ENCODE results near the gene SGMS1. TPM values are rescaled to one million over a fixed set of nuclear protein-coding genes. Genes with fewer than 3 reads are reported as not detected.

Gene SGMS1
- total RNA-seq, 2 experiments from 2014 or later, result 11.6 TPM

GRCh38 chr10:50397312-50398140 lies 226.2 kb downstream of the SGMS1 start:
- ChIA-PET CTCF (interaction anchor here (1.0 kb wide), 4 partner anchors 22 to 263 kb away, joined by 3 to 4 read pairs (median 3); no protein-coding TSS in a partner anchor), POLR2A (interaction anchor here (0.9 to 1.2 kb wide), 2 partner anchors 111 to 116 kb away, joined by 4 read pairs; no protein-coding TSS in a partner anchor)

DNA sequence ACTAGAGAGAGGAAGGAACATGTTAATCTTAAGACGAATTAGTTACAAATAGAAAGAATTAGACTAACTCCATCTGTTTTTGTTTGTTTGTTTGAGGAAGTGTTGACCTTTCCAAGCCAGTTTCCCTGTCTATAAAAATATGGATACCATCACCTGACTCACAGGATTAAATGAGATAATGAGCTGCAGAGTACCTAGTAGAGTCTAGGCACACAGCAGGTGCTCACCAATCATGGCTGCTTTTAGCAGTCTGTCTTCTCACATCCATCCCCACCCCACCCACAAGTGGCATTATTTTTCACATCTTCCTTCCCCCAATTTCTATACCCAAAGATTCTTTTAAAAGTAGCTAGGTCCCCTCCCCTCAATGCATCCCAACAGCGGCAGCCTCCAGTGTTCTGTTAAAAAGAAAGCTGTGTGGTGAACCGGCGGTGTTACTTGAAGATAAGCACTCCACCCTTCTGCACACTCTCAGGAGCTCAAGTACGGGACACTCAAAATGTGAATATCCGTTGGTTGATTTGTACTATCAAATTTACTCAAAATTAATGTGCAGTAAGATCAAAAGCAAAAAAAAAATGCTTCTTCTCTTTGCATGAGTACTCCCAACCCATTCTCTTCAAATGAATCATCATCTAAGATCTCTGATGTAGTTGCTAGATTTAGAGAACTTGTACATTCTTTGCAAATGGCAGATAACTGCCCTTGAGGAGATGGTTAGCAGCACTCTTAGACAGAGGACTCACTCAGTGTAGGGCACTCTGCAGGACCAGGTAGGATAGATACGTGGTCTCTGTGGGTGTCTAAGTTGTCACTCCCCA lies 227.1 kb downstream of the SGMS1 start:
- ChIA-PET POLR2A (interaction anchor here (0.6 to 1.2 kb wide), 3 partner anchors 111 to 182 kb away, joined by 3 to 4 read pairs (median 4); no protein-coding TSS in a partner anchor), CTCF (interaction anchor here (1.0 kb wide), 3 partner anchors 23 to 264 kb away, joined by 3 to 4 read pairs (median 3); no protein-coding TSS in a partner anchor)

GRCh38 chr10:50395851-50396250 lies 227.9 kb downstream of the SGMS1 start:
- POLR2A ChIA-PET, result no interaction called here
- CTCF ChIA-PET, result no interaction called here

DNA sequence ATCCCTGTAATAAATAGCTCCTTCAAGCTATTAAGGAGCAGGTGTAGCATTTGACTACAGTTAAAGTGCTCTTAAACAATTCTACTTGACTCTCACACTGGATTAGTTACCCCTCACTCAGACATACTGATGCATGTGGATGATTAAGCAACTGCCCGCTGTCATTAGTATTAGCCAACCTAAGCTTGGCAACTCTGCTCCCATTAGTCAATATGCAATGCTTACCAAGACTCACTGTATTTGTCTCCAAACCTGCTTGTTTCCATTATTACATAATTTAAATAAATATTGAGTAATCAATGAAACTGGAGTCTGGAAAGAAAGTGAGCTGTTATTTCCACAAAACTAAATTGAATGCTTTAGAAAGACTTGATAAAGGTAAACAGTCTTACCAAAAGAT lies 228.5 kb downstream of the SGMS1 start:
- ChIA-PET CTCF (no interaction called here), POLR2A (interaction anchor here (0.6 kb wide), 1 partner anchor 10 kb away, joined by 3 read pairs; no protein-coding TSS in a partner anchor)

DNA sequence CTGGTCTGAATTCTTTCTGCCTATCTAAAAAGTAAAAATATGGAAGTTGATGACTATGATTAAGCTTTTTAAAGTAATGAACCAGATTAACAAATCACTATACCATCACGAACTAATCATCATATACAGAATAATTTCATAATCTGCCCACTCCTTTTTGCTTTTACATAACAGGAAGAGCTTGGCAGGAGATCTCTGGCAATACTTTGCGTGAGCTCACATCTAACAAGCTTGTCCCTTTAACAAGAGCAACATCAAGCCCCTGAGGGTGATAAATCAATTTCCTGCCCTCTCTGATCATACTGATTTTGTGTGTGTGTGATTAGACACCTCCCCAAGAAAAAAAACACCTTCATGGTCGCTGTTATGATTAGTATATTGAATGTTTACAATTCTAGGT lies 228.9 kb downstream of the SGMS1 start:
- ChIA-PET CTCF (no interaction called here), POLR2A (interaction anchor here (0.6 kb wide), 1 partner anchor 10 kb away, joined by 3 read pairs; no protein-coding TSS in a partner anchor)

DNA sequence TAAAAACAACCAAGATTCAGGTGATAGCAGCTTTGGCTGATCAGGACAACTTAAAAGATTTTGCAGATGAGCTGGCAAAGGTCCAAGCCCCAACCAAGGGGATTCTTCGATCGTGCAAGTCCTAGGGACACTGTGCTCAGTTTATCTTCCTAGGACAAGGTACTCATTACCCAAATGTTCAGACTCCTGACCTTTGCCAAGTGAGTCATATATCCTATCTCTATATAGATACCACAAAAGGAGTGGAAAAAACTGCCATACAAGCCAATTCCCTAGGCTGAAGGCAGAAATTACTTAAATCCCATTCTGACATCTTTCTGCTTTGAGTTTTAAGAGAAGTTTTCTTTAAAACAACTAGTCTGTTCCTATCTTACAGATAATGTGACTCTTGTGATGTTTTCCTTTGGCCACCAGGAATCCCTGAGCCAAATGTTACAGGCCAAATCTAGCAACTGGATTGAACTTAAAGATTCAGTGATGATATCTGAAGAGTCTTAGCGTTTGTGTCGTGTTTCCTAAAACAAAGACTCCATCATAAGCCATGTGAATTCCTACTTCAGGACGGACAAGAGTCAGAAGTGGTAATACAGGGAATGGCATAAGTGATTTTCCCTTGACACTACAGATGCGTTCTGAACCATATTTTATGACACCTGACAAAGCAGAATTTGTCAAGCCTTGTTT lies 229.8 kb downstream of the SGMS1 start:
- ChIA-PET CTCF (no interaction called here), POLR2A (no interaction called here)

- ChIA-PET POLR2A (no interaction called here), CTCF (no interaction called here)
Observed at GRCh38 chr10:50392966-50393718, 230.6 kb downstream of the SGMS1 start.

GRCh38 chr10:50392426-50392825 lies 231.3 kb downstream of the SGMS1 start:
- POLR2A ChIA-PET, result interaction anchor here (0.7 kb wide), 1 partner anchor 119 kb away, joined by 4 read pairs; no protein-coding TSS in a partner anchor
- CTCF ChIA-PET, result no interaction called here

DNA sequence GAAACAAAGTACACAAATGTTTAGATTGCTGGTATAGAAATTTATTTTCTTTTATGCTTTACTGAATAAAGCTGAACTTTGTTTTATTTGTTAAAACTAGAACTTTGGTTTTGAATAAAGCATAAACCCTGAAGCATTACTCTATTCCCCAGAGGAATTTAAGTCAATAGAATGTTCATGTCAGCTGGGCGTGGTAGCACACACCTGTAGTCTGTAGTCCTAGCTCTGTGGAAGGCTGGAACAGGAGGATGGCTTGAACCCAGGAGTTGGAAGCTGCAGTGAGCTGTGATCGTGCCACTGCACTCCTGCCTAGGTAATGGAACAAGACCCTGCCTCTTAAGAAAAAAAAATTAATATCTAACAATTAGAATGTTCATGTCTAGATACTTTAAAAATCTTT lies 233.5 kb downstream of the SGMS1 start:
- ChIA-PET CTCF (no interaction called here), POLR2A (no interaction called here)

DNA sequence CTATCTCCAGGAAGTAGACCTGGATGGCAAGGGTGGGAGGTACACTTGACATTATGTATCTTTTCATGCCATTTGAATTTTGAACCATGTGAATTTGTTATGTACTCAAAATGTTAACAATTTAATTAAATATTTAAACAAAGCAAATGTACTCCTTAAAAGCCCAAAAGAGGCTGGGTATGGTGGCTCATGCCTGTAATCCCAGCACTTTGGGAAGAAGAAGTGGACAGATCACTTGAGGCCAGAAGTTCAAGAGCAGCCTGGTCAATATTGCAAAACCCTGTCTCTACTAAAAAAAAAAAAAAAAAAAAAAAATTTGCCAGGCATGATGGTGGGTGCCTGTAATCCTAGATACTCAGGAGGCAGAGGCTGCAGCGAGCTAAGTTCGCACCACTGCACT lies 235.6 kb downstream of the SGMS1 start:
- ChIA-PET POLR2A (no interaction called here), CTCF (interaction anchor here (0.7 kb wide), 2 partner anchors 175 to 1968 kb away, joined by 4 to 5 read pairs; no protein-coding TSS in a partner anchor)

- ChIA-PET CTCF (no interaction called here), POLR2A (no interaction called here)
Observed at GRCh38 chr10:50387732-50388073, 236.1 kb downstream of the SGMS1 start.

DNA sequence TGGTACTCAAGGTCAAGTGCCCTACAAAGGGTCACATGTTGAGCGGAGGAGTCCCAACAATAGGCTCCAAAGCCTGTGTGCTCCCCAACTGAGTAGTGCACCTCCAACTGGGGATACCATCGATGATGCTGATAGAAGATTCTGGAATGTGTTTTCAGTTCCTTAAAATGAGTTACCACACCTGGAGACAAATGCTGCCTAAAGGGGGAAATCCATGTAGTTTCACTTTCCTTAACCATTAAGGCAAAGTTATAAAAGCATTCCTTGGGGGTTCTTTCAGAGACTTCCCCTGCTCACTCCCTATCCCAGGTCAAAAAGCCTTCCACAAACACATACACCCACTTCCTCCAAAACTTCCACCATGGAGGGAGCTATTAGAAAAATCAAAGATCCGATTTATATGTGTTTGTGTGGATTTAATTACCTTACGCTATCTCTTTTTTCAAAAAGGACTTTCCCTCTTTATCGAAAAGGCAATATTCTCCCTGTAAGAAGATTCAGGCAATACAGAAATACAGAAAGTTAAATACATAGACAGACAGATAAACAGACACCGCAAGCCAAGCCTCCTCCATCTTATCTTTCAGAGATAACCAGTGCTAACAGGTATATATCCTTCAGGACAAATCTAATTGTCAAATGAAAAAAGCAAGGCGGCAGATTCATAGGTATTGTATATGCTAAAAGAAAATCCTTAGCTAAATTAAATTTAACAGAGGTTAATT lies 236.6 kb downstream of the SGMS1 start:
- ChIA-PET POLR2A (no interaction called here), CTCF (no interaction called here)

DNA sequence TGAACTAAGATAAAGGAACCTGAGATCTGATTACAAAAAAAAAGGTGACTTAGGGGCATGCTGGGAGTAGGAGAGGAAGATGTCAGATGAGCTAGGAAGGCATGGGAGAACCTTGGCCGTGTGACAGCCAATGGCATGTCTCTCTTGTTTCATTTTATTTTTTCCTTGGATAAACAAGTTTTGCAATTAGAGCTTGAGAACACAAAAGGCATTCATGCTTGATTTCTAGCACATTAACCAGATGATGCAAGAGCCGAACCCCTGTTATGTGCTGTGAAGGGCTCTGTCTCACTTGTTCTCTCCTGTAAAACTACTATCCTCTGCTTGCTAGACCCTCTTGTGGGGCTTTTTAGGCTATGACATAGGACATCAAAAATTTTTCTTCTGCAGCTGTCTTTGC lies 238.1 kb downstream of the SGMS1 start:
- CTCF ChIA-PET, result no interaction called here
- POLR2A ChIA-PET, result no interaction called here

DNA sequence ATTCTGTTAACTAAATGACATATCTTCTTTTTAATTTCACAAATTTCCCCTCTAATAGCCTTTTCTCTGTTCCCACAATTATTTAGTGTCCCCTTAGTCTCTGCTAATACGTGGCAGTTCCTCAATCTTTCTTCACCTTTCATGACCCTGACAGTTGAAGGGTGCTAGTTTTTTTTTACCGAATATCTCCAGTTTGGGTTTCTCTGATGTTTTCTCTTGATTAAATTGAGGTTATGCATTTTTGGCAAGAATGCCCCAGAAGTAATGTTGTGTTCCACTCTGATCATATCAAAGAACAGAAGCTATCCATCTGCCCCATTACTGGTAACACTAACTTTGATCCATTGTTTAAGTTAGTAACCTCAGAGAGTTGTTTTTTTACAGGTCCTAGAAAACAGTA lies 238.9 kb downstream of the SGMS1 start:
- ChIA-PET CTCF (no interaction called here), POLR2A (no interaction called here)

DNA sequence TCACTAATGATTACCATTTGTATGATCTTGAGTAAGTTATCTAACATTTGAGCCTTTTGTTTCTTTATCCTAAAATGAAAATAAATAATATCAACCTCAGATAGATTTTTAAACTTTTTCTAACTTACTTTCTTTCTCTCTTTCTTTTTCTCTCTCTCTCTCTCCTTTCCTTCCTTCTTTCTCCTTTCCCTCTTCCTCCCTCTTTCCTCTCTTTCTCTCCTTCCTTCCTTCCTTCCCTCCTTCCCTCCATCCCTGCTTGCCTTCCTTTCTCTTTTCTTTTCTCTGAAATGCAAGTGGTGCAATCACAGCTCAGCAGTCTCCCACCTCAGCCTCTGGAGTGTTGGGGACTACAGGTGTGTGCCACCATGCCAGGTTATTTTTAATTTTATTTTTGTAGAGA lies 239.5 kb downstream of the SGMS1 start:
- ChIA-PET POLR2A (no interaction called here), CTCF (no interaction called here)

DNA sequence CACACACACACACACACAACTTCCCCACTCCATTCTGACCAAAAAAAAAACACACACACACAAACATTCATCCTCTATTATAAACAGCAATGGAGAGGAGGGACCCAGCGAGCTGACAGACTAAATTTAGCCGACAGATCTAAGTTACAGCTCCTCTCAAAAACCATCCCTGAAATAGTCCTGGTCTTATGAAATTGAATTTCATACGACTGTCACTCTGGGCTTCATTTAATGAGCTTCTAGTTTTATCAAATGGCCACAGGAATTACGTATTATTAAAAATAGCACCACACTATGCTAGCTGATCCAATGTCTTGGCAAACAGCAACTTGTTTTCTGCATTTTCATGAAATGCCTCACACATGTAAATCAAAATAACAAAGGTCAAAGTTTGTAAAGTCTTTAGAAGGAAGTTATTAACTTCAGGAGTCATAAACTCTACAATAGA lies 241.2 kb downstream of the SGMS1 start:
- POLR2A ChIA-PET, result no interaction called here
- CTCF ChIA-PET, result interaction anchor here (0.6 kb wide), 1 partner anchor 36 kb away, joined by 3 read pairs; no protein-coding TSS in a partner anchor

DNA sequence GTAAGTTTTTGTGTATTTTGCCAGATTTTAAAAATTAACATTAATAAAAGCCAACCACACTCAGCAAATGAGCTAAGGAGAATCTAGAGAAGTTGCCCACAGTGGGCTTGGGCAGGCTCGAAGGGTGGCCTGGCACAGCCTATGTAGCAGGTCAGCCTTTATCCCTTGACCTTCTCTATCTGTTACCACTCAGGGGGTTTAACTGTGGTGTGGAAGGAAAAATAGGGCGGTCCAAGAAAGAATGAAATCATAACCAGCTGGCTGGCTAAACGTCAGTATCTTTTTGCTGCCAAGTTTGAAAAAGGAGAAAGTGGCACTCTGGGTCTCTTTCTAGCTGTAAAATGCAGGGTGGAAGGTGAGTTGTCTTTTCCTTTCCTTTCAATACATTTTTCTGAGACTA lies 242.1 kb downstream of the SGMS1 start:
- CTCF ChIA-PET, result interaction anchor here (0.6 kb wide), 1 partner anchor 37 kb away, joined by 3 read pairs; no protein-coding TSS in a partner anchor
- POLR2A ChIA-PET, result no interaction called here

DNA sequence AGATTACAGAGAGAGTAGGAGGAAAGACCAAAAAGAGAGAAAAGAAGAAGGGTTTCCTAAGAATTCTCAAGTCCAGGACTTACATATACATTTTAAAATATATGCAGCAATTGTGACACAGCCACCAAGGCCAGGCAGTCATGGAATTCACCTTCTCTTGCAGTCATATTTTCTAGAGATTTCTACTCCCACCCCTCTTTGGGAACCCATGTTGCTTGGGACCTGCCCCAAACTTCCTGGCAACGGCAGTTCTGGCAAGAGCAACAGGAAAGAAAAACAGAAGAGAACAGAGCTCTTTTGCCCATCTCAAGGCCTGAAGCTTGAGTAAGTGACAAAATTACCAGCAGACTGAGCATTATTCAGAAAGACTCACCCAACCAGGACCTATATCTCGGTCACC lies 244.1 kb downstream of the SGMS1 start:
- CTCF ChIA-PET, result no interaction called here
- POLR2A ChIA-PET, result no interaction called here

- ChIA-PET POLR2A (no interaction called here), CTCF (no interaction called here)
Observed at GRCh38 chr10:50375745-50376144, 248.0 kb downstream of the SGMS1 start.
